Measurements from ENCODE around the gene ROBO1. TPM values are rescaled to one million over a fixed set of nuclear protein-coding genes. Genes with fewer than 3 reads are reported as not detected.

The ROBO1 gene
- total and polyA plus RNA-seq, 2 experiments from 2014 or later: 29.3 to 171 TPM

- Histone ChIP-seq H3K4me1 (ENCODE audit: low read depth) (no peaks in the 10 kb centered on the region), H3K27ac (no peak overlapping the region), H3K27me3 (no peaks in the 10 kb centered on the region), H3K9me3 (ENCODE audit: low read depth) (no peaks in the 10 kb centered on the region), H3K36me3 (no peaks in the 10 kb centered on the region), H3K4me3 (no peak overlapping the region)
- DNase-seq (ENCODE audit: low read depth in 1 of 2, low spot score in 1 of 2): no peak
- TF ChIP-seq CTCF (IDR thresholded peaks at IDR 0.05; ENCODE audit: low read depth, low read length): no peak
Measured at GRCh38 chr3:79094654-79095053, 673.1 kb downstream of the ROBO1 start.

GRCh38 chr3:79086514-79086913 is 681.3 kb downstream of the ROBO1 start:
- peak; percentile 82 for TF ChIP-seq CTCF (IDR thresholded peaks at IDR 0.05; ENCODE audit: low read depth, low read length)
- H3K4me1 ChIP-seq (ENCODE audit: low read depth): peaks cover 15% of the 10 kb centered on the region
- no peaks in the 10 kb centered on the region for H3K9me3 ChIP-seq (ENCODE audit: low read depth)
- DNase-seq (ENCODE audit: low read depth in 1 of 2, low spot score in 1 of 2): peak; percentile 73 to 74
- H3K4me3 ChIP-seq: no peak overlapping the region
- no peaks in the 10 kb centered on the region for H3K36me3 ChIP-seq
- no peak overlapping the region for H3K27ac ChIP-seq
- no peaks in the 10 kb centered on the region for H3K27me3 ChIP-seq

- Histone ChIP-seq H3K4me1 (ENCODE audit: low read depth) (peaks cover 15% of the 10 kb centered on the region), H3K9me3 (ENCODE audit: low read depth) (no peaks in the 10 kb centered on the region), H3K4me3 (no peak overlapping the region), H3K27me3 (no peaks in the 10 kb centered on the region), H3K27ac (no peak overlapping the region), H3K36me3 (no peaks in the 10 kb centered on the region)
- no peak for TF ChIP-seq CTCF (IDR thresholded peaks at IDR 0.05; ENCODE audit: low read depth, low read length)
- DNase-seq (ENCODE audit: low read depth in 1 of 2, low spot score in 1 of 2): peak in 1 of 2 donors; percentile 4
Measured at GRCh38 chr3:79085171-79085570, 682.6 kb downstream of the ROBO1 start.

DNA sequence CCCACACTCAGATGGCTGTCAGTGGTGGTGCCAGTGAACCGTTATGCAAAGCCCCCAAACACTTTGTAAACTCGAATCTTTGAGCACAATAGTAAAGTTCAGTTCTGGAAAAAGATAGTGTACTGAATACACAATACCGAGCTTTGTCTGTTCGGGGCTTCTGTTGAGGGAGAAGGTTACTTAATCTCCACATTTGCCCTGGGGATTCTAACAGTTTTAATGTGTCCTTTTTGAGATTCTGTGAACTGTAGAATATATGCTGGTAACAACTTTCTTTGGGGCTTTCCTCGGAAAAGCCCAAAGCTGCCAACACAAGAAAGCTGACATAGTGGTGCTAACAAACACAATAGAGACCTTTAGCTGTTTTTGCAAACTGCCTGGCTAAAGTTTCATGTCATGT is 686.5 kb downstream of the ROBO1 start:
- Histone ChIP-seq H3K27ac (no peak overlapping the region), H3K4me1 (ENCODE audit: low read depth) (peaks cover 10% of the 10 kb centered on the region)
- DNase-seq (ENCODE audit: low read depth in 1 of 2, low spot score in 1 of 2): no peak

GRCh38 chr3:79074558-79074957 is 693.2 kb downstream of the ROBO1 start:
- Histone ChIP-seq H3K9me3 (ENCODE audit: low read depth) (no peaks in the 10 kb centered on the region), H3K27me3 (no peaks in the 10 kb centered on the region), H3K4me3 (no peak overlapping the region), H3K36me3 (no peaks in the 10 kb centered on the region), H3K27ac (no peak overlapping the region), H3K4me1 (ENCODE audit: low read depth) (no peaks in the 10 kb centered on the region)
- TF ChIP-seq CTCF (IDR thresholded peaks at IDR 0.05; ENCODE audit: low read depth, low read length): no peak
- no peak for DNase-seq (ENCODE audit: low read depth in 1 of 2, low spot score in 1 of 2)

More for the DNA sequence above, 686.5 kb downstream of the ROBO1 start:
- Histone ChIP-seq H3K9me3 (ENCODE audit: low read depth) (no peaks in the 10 kb centered on the region), H3K4me3 (no peak overlapping the region), H3K36me3 (no peaks in the 10 kb centered on the region), H3K27me3 (no peaks in the 10 kb centered on the region)
- TF ChIP-seq CTCF (IDR thresholded peaks at IDR 0.05; ENCODE audit: low read depth, low read length): no peak

DNA sequence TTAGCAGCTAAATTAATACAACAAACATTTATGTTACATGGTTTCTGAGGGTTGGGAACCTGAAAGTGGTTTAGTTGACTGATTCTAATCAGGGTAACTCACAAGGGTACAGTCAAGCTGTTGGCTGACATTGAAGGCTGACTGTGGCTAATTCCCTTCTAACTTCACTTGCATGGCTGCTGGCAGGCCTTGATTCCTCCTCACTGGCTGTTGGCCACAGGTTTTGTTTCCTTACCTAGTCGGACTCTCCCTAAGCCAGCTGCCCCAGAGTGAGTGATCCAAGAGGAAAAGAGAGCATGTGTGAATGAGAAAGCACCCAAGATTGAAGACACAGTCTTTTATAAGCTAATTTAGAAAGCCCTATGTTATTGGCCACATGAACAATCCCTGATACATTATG is 700.1 kb downstream of the ROBO1 start:
- Histone ChIP-seq H3K27ac (no peak overlapping the region), H3K27me3 (no peaks in the 10 kb centered on the region), H3K4me1 (ENCODE audit: low read depth) (no peaks in the 10 kb centered on the region), H3K9me3 (ENCODE audit: low read depth) (no peaks in the 10 kb centered on the region), H3K36me3 (no peaks in the 10 kb centered on the region), H3K4me3 (no peak overlapping the region)
- TF ChIP-seq CTCF (IDR thresholded peaks at IDR 0.05; ENCODE audit: low read depth, low read length): no peak
- no peak for DNase-seq (ENCODE audit: low read depth in 1 of 2, low spot score in 1 of 2)

Data from cardiac muscle cell (in vitro differentiated cells and primary cell).